ENCODE data around the gene COQ10B.

The COQ10B gene

DNA sequence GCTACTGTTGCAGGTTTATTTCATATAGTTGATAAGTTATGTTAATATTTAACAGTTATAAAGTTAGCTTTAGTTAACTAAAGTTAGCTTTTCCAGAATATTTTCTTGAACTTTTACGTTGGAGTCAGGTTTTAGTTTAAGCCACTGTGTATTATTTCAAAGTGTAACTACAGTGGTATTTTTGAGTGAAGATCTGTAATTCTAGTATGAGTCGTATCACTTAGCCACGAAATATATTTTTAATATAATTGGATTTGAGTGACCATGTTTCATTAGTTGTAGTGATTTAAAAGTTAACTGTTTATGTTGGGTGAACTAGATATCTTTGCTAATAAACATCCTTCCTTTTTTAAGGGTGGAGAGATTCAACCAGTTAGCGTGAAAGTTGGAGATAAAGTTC lies 49.3 kb downstream of the COQ10B start:
- no peak for DNase-seq

DNA sequence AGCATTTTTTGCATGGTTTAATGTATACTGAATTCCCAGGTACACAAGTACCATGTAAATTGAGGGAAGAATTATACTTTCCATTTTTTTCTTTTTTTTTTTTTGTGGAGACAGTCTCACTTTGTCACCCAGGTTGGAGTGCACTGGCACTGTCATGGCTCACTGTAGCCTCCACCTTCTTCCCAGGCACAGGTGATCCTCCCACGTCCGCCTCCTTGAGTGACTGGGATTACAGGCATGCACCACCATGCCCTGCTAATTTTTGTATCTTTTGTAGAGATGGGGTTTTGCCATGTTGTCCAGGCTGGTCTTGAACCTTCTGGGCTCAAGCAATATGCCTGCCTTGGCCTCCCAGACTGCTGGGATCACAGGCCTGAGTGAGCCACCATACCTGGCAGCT lies 50.6 kb downstream of the COQ10B start:
- DNase-seq: no peak

DNA sequence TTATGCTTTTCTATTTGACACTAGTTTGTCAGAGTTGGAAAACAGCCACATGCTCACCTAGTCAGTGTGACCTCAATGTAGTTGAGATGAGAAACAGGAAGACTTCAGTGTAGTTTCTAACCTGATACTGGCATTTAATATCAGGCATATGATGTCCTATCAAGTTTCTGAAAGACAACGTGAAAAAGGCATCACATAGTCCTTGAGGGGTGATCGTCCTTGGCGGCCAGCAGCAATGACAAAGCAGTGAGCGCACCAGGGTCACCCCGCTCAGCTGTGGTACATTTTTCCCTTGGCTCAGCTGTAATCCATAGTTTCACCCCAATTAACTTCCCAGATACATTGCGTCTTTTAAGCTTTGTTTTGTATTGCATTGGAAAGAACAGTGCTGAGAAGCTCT lies 51.2 kb downstream of the COQ10B start:
- DNase-seq: no peak

- no peak for DNase-seq
Measured at GRCh38 chr2:197506658-197507057, 53.3 kb downstream of the COQ10B start.

- DNase-seq: no peak
Measured at GRCh38 chr2:197513915-197514314, 60.6 kb downstream of the COQ10B start.

DNA sequence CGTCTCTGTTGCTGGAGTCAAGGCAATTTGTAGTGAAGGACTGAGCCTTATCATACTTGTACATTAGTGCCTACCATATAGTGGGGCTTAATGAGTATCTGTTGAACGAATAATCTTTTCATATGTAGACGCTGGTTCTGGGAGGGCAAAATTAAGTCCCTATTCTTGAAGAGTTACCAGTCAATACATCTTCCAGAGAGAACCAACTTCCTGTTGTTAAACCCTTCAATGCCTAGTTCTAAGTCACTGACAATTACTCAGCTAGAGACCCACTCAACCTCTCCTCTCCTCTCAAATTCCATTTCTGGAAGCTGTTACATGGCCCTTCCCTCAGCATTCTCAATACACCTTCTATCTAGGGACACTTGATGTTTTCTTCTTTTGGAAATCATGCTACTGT lies 61.4 kb downstream of the COQ10B start:
- no peak for DNase-seq

DNA sequence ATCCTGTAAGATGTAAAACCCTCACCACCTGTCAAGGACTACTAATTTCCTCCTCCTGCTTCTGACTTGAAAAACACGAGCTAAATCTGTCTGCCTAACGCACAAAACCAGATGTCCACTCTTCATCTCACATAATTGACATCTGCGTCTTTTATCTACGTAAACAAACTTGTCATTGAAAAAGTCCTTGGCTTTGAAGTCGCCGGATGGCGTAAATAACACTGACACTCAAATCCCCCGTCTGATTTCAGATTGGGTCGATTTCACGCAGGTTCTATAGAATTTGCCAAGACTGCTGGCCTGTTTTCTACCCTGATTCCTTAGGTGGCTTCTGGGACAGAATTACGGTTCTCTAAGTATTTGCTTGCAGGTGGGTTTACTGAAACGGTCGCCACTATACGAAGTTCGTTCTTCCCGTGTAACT lies 62.0 kb downstream of the COQ10B start:
- no peak for DNase-seq

- peak; percentile 95 for DNase-seq
Measured at GRCh38 chr2:197515739-197516392, 62.5 kb downstream of the COQ10B start, which contains the start of gene MOB4. TSS of gene MOB4 (plus strand) at chr2:197516066. CDS start at chr2:197516087, 21 bp downstream.

- DNase-seq: peak; percentile 19
Measured at GRCh38 chr2:197516393-197516761, 63.0 kb downstream of the COQ10B start.

GRCh38 chr2:197517150-197517549 lies 63.8 kb downstream of the COQ10B start:
- DNase-seq: no peak

All from NCI-H774 (cell line).